Right ventricle myocardium inferior (tissue), 1 donor: ENCODE data around the gene BUD31. TPM values are rescaled to one million over a fixed set of nuclear protein-coding genes. Genes with fewer than 3 reads are reported as not detected.
"Not testable (repeated sequence)": the region's sequence is repeated elsewhere in the genome, so short reads cannot be mapped to it uniquely, and the experiment has no call there.

Source experiments
- ATAC-seq: fragments of 200-7000 bp; cut with Tn5 transposase; one replicate; pipeline ENCODE4 v1.9.1; 2020; ENCODE audit warnings: mild to moderate bottlenecking, moderate library complexity
- DNase-seq: peaks from one replicate; pipeline ENCODE4 v3.0.0; 2021; ENCODE audit errors: missing footprints
- intact Hi-C: fragments of 100-400 bp; cut with DNase I; formaldehyde crosslinking; loops from one replicate; pipeline ENCODE4 v1.11.0; 2022
- total RNA-seq: library from RNA; stranded (reverse); fragmentation: NEBNext Ultra II Directional; extraction: Animal tissue kit (Norgen Biotek cat#: 25700); gene quantifications from one replicate; pipeline ENCODE4 v1.2.1, GENCODE V29; 2021
- donor health status: DM: no; HTN: yes; CAD: no; lungs with severe emphysema.

The BUD31 gene
- total RNA-seq, 1 donor from 2014 or later = 38.1 TPM

GRCh38 chr7:99419323-99420021, 10.7 kb downstream of the BUD31 start:
- DNase-seq (no peak), ATAC-seq (no peak)
- intact Hi-C loops = no loop called here

DNA sequence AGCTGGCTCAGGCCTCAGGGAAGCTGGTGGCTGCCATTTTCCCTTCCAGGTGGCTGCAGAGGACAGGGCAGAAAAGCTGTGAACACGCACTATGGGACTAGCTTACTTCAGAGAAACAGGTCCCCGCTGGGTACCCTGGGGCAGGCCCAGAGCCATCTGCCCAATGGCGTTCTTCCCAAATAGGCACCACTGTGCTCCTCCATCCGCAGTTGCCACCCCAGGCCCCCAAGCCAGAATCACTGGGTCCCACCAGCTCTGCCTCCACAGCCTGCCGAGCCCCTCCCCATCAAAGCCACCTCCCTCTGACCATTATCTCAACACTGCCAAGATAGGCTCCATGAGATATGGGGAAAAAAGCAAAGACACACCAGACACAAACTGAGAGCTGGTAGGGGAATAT, 11.4 kb downstream of the BUD31 start:
- DNase-seq (no peak), ATAC-seq (no peak)

DNA sequence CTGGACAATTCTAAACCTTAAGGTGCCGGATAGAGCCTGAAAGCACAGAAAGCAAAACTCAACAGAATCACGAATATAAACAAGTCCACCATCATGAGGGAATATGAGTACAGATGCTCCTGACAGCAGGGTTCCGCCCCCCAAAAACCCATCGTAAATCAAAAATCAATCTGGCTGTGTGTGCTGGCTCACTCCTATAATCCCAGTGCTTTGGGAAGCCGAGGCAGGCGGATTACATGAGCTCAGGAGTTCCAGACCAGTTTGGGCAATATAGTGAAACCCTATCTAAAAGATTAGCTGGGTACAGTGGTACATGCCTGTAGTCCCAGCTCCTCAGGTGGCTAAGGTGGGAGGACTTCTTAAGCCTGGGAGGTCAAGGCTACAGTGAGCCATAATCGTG, 12.2 kb downstream of the BUD31 start:
- no peak for DNase-seq

More for the DNA sequence above, 11.4 kb downstream of the BUD31 start:
- intact Hi-C loops = no loop called here

GRCh38 chr7:99422186-99422585, 13.4 kb downstream of the BUD31 start:
- no peak for DNase-seq
- no peak for ATAC-seq
- intact Hi-C loops = no loop called here

More for the DNA sequence above, 12.2 kb downstream of the BUD31 start:
- intact Hi-C loops = no loop called here
- no peak for ATAC-seq

DNA sequence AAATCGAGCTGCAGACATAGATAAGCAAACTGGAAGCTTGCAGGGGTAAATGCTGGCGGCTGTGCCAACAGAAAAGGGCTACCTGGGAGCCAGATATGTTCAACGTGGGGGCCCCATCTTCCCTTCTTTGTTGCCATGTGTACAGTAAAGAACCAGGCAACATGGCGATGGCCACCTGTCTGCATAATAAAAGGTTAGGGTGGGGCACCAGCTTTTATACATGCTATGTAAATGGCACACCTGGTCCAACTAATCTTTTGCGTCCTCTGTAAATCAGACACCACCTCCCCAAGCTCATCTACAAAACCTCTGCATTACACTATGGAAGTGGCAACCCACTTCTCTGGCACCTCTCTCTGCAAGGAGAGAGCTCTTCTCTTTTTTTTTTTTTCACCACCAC, 13.9 kb downstream of the BUD31 start:
- ATAC-seq (no peak), DNase-seq (no peak)
- intact Hi-C loops = no loop called here

- no peak for ATAC-seq
- DNase-seq = no peak
- intact Hi-C loops = no loop called here
These were observed 16.4 kb downstream of the BUD31 start for GRCh38 chr7:99424932-99425730.

- intact Hi-C loops = no loop called here
- ATAC-seq (no peak), DNase-seq (no peak)
These were observed 20.3 kb downstream of the BUD31 start for GRCh38 chr7:99428972-99429566.

DNA sequence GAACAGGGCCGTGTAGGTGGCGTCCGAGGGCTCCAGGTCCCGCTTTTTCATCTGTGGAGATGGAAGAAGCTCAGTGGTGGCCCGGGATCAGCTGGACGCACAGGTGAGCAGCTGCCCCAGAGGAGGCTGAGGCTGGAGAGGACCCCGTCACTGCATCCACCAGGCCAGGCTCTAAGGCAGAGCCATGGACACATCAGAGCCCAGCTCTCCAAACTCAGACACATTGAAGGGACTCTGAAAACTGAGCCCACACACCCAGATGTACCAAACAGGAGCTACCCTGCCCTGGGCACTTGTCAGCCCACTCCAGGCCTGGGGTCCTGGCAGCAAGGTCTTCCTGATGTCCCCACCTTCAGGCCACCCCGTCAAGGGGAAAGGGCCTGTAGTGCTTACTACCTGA, 21.0 kb downstream of the BUD31 start:
- ATAC-seq (no peak), DNase-seq (no peak)
- intact Hi-C loops = no loop called here

- DNase-seq, intact Hi-C loops, ATAC-seq: not testable (repeated sequence)
These were observed 23.2 kb downstream of the BUD31 start for GRCh38 chr7:99431756-99432540.

GRCh38 chr7:99433158-99433557, 24.4 kb downstream of the BUD31 start:
- ATAC-seq (no peak), DNase-seq (no peak)

GRCh38 chr7:99437946-99438572, 29.3 kb downstream of the BUD31 start:
- ATAC-seq (peak; percentile 17), DNase-seq (no peak)
- intact Hi-C loops = loop anchor here (2.0 kb wide), 1 partner anchor 67 kb away; the partner anchor contains the start of gene ZKSCAN5

More at GRCh38 chr7:99433158-99433557, 24.4 kb downstream of the BUD31 start:
- intact Hi-C loops = no loop called here

GRCh38 chr7:99438573-99439480, 30.1 kb downstream of the BUD31 start, which contains the start of the genes CPSF4 and PTCD1:
Gene CPSF4, plus strand, starts transcription at chr7:99438943. Its CDS starts 140 bp downstream, at chr7:99439083.
Gene PTCD1, minus strand, starts transcription at chr7:99438798. Its CDS starts 3,556 bp downstream, at chr7:99435242.
- ATAC-seq = peak; percentile 98
- DNase-seq = peak; percentile 97
- intact Hi-C loops = loop anchor here (2.0 kb wide), 1 partner anchor 66 kb away; the partner anchor contains the start of gene ZKSCAN5

GRCh38 chr7:99440195-99440594, 31.4 kb downstream of the BUD31 start:
- ATAC-seq = no peak
- intact Hi-C loops = no loop called here
- DNase-seq = no peak

DNA sequence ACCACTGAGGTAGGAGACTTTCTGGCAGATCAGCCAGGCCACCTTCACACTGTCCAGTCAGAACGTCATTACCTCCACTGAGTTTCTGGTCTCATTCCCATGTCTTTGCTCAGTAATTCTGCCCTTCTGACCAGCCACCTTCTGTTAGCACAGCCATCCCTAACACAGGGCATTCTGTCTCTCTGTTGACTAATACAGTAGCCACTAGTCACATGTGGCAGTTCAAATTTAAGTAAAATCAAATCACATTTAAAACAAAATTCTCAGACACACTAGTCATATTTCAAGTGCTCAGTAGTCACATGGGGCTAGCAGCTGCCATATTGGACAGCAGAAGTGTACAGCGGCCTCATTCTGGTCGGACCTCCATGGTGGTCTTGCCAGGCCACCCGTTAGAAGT, 37.3 kb downstream of the BUD31 start:
- ATAC-seq = no peak
- intact Hi-C loops = no loop called here
- DNase-seq = no peak

DNA sequence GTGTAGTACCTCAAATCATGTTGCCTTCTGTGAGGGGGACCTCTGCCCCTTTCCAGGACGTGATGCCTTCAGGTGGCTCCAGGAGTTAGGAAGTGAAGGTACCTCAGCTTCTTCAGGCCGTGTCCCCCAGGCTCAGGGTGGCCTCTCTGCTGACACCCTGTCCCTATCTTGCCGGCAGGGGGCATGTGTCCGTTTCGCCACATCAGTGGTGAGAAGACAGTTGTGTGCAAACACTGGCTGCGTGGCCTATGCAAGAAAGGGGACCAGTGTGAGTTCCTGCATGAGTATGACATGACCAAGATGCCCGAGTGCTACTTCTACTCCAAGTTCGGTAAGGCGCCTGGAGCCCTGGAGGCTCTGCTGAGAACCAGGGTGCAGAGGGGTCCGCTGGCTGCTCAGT, 39.2 kb downstream of the BUD31 start:
- intact Hi-C loops = no loop called here
- no peak for DNase-seq

DNA sequence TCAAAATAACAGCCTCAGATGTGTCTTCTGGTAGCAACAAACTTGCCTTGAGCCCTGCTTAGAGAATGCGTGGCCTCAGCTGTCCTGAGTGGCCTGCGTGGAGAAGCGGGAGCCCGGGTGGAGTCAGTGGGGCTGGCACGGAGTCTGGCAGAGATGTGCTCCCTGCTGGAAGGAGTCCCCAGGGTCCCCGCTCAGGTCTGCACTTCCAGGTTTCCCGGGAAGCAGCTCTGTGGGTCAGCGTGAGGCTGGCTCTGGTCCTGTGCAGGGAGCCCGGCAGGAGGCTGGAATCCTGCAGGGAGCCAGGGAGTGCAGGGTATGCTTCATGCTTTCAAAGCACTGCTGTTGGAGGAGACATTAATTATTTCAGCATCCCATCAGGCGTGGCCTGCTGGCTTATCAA, 40.1 kb downstream of the BUD31 start:
- intact Hi-C loops = no loop called here
- ATAC-seq (no peak), DNase-seq (no peak)

More for the DNA sequence above, 39.2 kb downstream of the BUD31 start:
- ATAC-seq = no peak

- ATAC-seq (no peak), DNase-seq (no peak)
- intact Hi-C loops = no loop called here
These were observed 40.6 kb downstream of the BUD31 start for GRCh38 chr7:99449326-99449725.
